Chondrocyte (in vitro differentiated cells): ENCODE results near the gene HORMAD1. TPM values are rescaled to one million over a fixed set of nuclear protein-coding genes. Genes with fewer than 3 reads are reported as not detected.

ENCODE experiments used
- DNase-seq: peaks from one replicate; pipeline ENCODE4 v3.0.0; 2021; ENCODE audit warnings: mixed read lengths, low spot score
- H3K27ac Mint-ChIP-seq: one replicate; pipeline ENCODE4 v1.8.0; 2021; ENCODE audit warnings: mild to moderate bottlenecking, moderate library complexity, mixed read lengths; ENCODE audit not compliant: unreplicated experiment
- H3K27me3 Mint-ChIP-seq: 2 replicates; pipeline ENCODE4 v1.8.0; 2021; ENCODE audit warnings: low read depth, mixed read lengths
- H3K36me3 Mint-ChIP-seq: 2 replicates; pipeline ENCODE4 v1.8.0; 2021; ENCODE audit warnings: low read depth, mixed read lengths
- H3K4me1 Mint-ChIP-seq: 2 replicates; pipeline ENCODE4 v1.8.0; 2021; ENCODE audit warnings: low read depth, mild to moderate bottlenecking, mixed read lengths
- H3K4me3 Mint-ChIP-seq: one replicate; pipeline ENCODE4 v1.8.0; 2021; ENCODE audit warnings: mild to moderate bottlenecking, moderate library complexity, mixed read lengths; ENCODE audit not compliant: unreplicated experiment
- H3K9me3 Mint-ChIP-seq: 2 replicates; pipeline ENCODE4 v1.8.0; 2021; ENCODE audit warnings: low read depth, mixed read lengths
- CTCF ChIP-seq: fragments of 200-600 bp; sonication (generic); IDR thresholded peaks from 2 replicates; pipeline ENCODE4 v1.5.0; 2021; ENCODE audit warnings: antibody characterized with exemption, mild to moderate bottlenecking, moderate library complexity
- total RNA-seq: library from RNA; stranded (reverse); gene quantifications from 3 replicates; pipeline ENCODE4 v1.2.1, GENCODE V29; 2021

HORMAD1 gene
- total RNA-seq, 1 donor from 2014 or later = not detected

GRCh38 chr1:150749720-150750311, 29.1 kb upstream of the HORMAD1 start:
- no peak overlapping the region for H3K4me3 Mint-ChIP-seq
- H3K36me3 Mint-ChIP-seq = peaks cover 2% of the 10 kb centered on the region
- H3K27ac Mint-ChIP-seq = no peak overlapping the region
- no peaks in the 10 kb centered on the region for H3K4me1 Mint-ChIP-seq
- H3K9me3 Mint-ChIP-seq = no peaks in the 10 kb centered on the region
- DNase-seq = no peak
- H3K27me3 Mint-ChIP-seq = no peaks in the 10 kb centered on the region
- no peak for TF ChIP-seq CTCF

GRCh38 chr1:150748878-150749719, 28.4 kb upstream of the HORMAD1 start:
- Mint-ChIP-seq H3K4me3 (no peak overlapping the region), H3K36me3 (peaks cover 2% of the 10 kb centered on the region), H3K27me3 (no peaks in the 10 kb centered on the region), H3K9me3 (no peaks in the 10 kb centered on the region), H3K4me1 (no peaks in the 10 kb centered on the region), H3K27ac (no peak overlapping the region)
- TF ChIP-seq CTCF = no peak
- DNase-seq = no peak

- no peak for DNase-seq
- TF ChIP-seq CTCF = no peak
- H3K36me3 Mint-ChIP-seq = no peaks in the 10 kb centered on the region
- H3K27ac Mint-ChIP-seq = no peak overlapping the region
- H3K4me1 Mint-ChIP-seq = no peaks in the 10 kb centered on the region
- no peaks in the 10 kb centered on the region for H3K9me3 Mint-ChIP-seq
- no peaks in the 10 kb centered on the region for H3K27me3 Mint-ChIP-seq
- no peak overlapping the region for H3K4me3 Mint-ChIP-seq
Measured at GRCh38 chr1:150730130-150730721, 9.5 kb upstream of the HORMAD1 start.

GRCh38 chr1:150724336-150724735, 3.6 kb upstream of the HORMAD1 start:
- DNase-seq = no peak
- H3K36me3 Mint-ChIP-seq = no peaks in the 10 kb centered on the region
- no peaks in the 10 kb centered on the region for H3K4me1 Mint-ChIP-seq
- TF ChIP-seq CTCF = no peak
- peaks cover 8% of the 10 kb centered on the region for H3K9me3 Mint-ChIP-seq
- H3K4me3 Mint-ChIP-seq = no peak overlapping the region
- H3K27me3 Mint-ChIP-seq = no peaks in the 10 kb centered on the region
- no peak overlapping the region for H3K27ac Mint-ChIP-seq

- Mint-ChIP-seq H3K9me3 (peaks cover 8% of the 10 kb centered on the region), H3K36me3 (no peaks in the 10 kb centered on the region), H3K4me3 (no peak overlapping the region), H3K4me1 (no peaks in the 10 kb centered on the region), H3K27ac (no peak overlapping the region), H3K27me3 (no peaks in the 10 kb centered on the region)
- no peak for DNase-seq
- no peak for TF ChIP-seq CTCF
Measured at GRCh38 chr1:150720098-150720497, 597 bp downstream of the HORMAD1 start.
